Measurements from ENCODE around the gene RTN1.

Gene RTN1

DNA sequence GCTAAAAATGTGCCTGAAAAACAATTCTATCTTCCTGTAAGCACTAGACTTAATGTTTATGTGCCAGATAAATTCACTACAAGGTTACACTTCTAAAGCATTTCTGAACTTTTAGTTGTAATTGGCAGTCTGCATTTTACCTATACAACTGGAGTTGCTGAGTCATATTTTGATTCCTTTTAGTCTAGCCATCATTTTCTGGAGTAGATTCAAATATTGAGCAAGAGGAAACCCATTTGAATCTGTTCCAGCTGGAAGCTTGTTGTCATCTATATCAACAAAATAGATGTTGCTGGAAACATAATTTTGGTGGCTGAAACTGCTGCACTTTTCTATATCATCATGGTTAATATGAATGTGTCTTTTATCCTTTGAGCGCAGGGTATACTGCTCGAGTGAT lies 171.8 kb downstream of the RTN1 start:
- H3K4me3 ChIP-seq (ENCODE audit: low read depth, low read length), result no peak overlapping the region
- TF ChIP-seq, protein P1, sequence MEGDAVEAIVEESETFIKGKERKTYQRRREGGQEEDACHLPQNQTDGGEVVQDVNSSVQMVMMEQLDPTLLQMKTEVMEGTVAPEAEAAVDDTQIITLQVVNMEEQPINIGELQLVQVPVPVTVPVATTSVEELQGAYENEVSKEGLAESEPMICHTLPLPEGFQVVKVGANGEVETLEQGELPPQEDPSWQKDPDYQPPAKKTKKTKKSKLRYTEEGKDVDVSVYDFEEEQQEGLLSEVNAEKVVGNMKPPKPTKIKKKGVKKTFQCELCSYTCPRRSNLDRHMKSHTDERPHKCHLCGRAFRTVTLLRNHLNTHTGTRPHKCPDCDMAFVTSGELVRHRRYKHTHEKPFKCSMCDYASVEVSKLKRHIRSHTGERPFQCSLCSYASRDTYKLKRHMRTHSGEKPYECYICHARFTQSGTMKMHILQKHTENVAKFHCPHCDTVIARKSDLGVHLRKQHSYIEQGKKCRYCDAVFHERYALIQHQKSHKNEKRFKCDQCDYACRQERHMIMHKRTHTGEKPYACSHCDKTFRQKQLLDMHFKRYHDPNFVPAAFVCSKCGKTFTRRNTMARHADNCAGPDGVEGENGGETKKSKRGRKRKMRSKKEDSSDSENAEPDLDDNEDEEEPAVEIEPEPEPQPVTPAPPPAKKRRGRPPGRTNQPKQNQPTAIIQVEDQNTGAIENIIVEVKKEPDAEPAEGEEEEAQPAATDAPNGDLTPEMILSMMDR (IDR thresholded peaks at IDR 0.05; ENCODE audit: insufficient read depth, low read depth, low read length, missing control alignments), result no peak
- DNase-seq (ENCODE audit: low read depth), result no peak

DNA sequence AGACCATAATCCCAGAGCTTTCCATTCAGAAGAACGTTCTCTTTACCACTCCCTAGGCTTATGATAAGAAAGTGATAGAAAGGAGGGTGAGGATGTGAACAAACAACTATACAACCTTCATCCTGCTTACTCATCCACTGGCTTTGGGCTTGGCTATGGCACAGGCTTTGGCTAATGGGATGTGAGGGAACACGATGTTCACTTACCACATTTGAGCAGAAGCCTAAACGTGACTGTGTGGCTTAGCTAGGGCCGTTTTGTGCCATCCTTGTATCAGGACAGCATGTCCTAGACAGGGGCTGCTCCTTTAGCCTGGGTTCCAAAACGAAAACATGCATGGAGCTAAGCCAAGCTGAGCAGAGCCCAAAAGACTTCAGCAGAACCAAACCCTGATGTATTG lies 175.4 kb downstream of the RTN1 start:
- no peak overlapping the region for H3K4me3 ChIP-seq (ENCODE audit: low read depth, low read length)
- no peak for DNase-seq (ENCODE audit: low read depth)
- TF ChIP-seq, protein P1 (IDR thresholded peaks at IDR 0.05; ENCODE audit: insufficient read depth, low read depth, low read length, missing control alignments), result no peak

DNA sequence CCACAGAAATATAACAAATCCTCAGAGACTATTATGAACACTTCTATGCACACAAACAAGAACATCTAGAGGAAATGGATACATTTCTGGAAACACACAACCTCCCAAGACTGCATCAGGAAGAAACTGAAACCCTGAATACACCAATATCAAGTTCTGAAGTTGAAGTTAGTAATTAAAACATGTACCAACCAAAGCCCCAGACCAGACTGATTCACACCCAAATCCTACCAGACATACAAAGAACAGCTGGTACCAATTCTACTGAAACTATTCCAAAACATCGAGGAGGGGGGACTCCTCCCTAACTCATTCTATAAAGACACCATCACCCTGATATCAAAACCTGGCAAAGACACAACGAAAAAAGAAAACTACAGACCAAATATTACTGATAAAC lies 179.3 kb downstream of the RTN1 start:
- DNase-seq (ENCODE audit: low read depth), result no peak
- TF ChIP-seq, protein P1 (IDR thresholded peaks at IDR 0.05; ENCODE audit: insufficient read depth, low read depth, low read length, missing control alignments), result no peak
- H3K4me3 ChIP-seq (ENCODE audit: low read depth, low read length), result no peak overlapping the region

DNA sequence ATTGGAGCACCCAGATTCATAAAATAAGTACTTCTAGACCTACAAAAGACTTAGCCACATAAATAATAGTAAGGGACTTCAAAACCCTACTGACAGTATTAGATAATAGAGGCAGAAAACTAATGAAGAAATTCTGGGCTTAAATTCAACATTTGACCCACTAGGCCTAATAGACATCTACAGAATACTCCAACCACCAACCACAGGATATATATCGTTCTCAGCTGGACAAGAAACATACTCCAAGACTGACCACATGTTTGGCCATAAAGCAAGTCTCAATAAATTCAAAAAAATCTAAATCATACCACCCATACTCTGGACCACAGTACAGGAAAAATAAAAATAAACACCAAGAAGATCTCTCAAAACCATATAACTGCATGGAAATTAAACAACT lies 180.2 kb downstream of the RTN1 start:
- TF ChIP-seq, protein P1 (IDR thresholded peaks at IDR 0.05; ENCODE audit: insufficient read depth, low read depth, low read length, missing control alignments), result no peak
- no peak overlapping the region for H3K4me3 ChIP-seq (ENCODE audit: low read depth, low read length)
- DNase-seq (ENCODE audit: low read depth), result no peak

DNA sequence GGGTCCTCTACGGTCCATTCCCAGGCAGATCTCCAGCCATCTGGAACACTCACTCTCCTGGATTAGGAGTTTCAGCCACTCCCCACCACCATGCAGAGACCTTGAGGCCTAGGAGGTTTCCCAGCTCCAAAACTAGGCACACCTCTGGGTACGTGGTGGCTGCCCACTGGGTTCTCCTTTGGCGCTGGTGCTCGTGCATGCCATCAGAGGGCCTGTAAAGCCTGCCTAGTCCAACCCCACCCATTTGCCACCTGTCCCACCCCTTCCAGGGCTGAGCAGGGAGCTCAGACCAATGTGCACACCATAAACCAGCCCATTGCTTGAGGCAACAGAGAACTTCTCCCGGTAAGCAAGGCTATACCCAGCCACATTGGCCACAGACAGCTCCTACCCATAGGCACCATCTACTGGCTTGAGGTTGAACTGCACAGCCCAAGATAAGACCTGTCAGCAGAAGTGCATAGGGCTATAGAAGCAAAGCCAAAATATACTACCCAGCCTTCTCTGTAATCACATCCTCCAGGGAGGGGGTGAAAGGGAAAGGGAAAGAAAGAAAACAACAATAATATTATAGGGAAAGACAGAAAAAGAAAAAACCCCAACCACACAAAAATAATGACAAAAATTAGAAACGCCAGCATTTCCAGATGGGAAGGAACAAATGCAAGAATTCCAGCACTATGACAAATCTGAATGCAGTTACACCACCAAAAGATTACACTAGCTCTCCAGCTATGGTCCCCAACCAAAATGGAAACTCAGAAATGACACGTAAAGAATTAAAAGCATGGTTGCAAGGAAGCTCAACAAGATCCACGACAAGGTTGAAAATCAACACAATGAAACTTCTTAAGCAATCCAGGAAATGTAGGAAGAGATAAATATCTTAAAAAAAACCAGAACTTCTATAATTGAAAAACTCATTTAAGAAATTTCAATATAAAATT lies 182.1 kb downstream of the RTN1 start:
- TF ChIP-seq, protein P1 (IDR thresholded peaks at IDR 0.05; ENCODE audit: insufficient read depth, low read depth, low read length, missing control alignments), result peak; percentile 83
- no peak overlapping the region for H3K4me3 ChIP-seq (ENCODE audit: low read depth, low read length)
- peak; percentile 67 for DNase-seq (ENCODE audit: low read depth)

DNA sequence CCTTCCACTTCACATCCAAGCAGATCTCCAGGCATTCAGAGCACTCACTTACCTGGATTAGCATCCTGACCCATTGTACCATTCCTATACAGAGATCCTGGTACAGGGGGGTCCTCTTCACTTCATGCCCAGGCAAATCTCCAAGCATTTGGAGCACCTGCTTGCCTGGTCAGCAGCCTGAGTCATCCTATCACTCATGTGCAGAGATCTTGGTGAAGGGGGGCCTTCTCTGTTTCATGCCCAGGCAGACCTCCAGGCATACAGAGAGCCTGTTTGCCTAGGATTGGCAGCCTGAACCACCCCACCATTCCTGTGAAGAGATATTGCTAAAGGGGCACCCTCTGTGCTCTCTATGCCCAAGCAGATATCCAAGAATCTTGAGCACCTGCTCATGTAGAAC lies 182.9 kb downstream of the RTN1 start:
- TF ChIP-seq, protein P1 (IDR thresholded peaks at IDR 0.05; ENCODE audit: insufficient read depth, low read depth, low read length, missing control alignments), result no peak
- no peak for DNase-seq (ENCODE audit: low read depth)
- no peak overlapping the region for H3K4me3 ChIP-seq (ENCODE audit: low read depth, low read length)
